Occipital lobe (tissue), 2 donors: ENCODE data around the gene JPH4. TPM values are rescaled to one million over a fixed set of nuclear protein-coding genes. Genes with fewer than 3 reads are reported as not detected.

Source experiments
- DNase-seq: peaks from one replicate; lab custom pipeline; 2025; lab: John Stamatoyannopoulos, UW
- total RNA-seq: library from RNA; depleted of rRNA; stranded (reverse); fragments of >200 nt; gene quantifications from one replicate; pipeline ENCODE4 v1.2.3, GENCODE V29; 2014

The JPH4 gene
- total RNA-seq, 1 donor from 2014 or later = 28.9 TPM

GRCh38 chr14:23564181-23564812 lies 14.3 kb downstream of the JPH4 start:
- no peak for DNase-seq

GRCh38 chr14:23563473-23564180 lies 15.0 kb downstream of the JPH4 start:
- DNase-seq = no peak

GRCh38 chr14:23562822-23563472 lies 15.6 kb downstream of the JPH4 start:
- no peak for DNase-seq

- no peak for DNase-seq
Observed at GRCh38 chr14:23561873-23562821, 16.4 kb downstream of the JPH4 start.

GRCh38 chr14:23561259-23561658 lies 17.3 kb downstream of the JPH4 start:
- no peak for DNase-seq

- DNase-seq = no peak
Observed at GRCh38 chr14:23559926-23560520, 18.6 kb downstream of the JPH4 start.

- DNase-seq = no peak
Observed at GRCh38 chr14:23559010-23559925, 19.3 kb downstream of the JPH4 start.

GRCh38 chr14:23558346-23559009 lies 20.1 kb downstream of the JPH4 start:
- no peak for DNase-seq

- no peak for DNase-seq
Observed at GRCh38 chr14:23557946-23558345, 20.6 kb downstream of the JPH4 start.

- DNase-seq = no peak
Observed at GRCh38 chr14:23557521-23557920, 21.1 kb downstream of the JPH4 start.

- DNase-seq = no peak
Observed at GRCh38 chr14:23556700-23557440, 21.7 kb downstream of the JPH4 start.

GRCh38 chr14:23555882-23556699 lies 22.5 kb downstream of the JPH4 start, which contains the start of gene THTPA:
THTPA (plus strand) TSS chr14:23556271; CDS start chr14:23556758, 487 bp downstream.
- peak; percentile 91 for DNase-seq

- no peak for DNase-seq
Observed at GRCh38 chr14:23555533-23555881, 23.1 kb downstream of the JPH4 start.

- DNase-seq = peak; percentile 86
Observed at GRCh38 chr14:23551266-23552028, 27.1 kb downstream of the JPH4 start, which contains the start of gene ZFHX2. ZFHX2 (minus strand) TSS chr14:23551765; CDS start chr14:23535325, 16,440 bp downstream.

GRCh38 chr14:23550812-23551265 lies 27.8 kb downstream of the JPH4 start:
- no peak for DNase-seq

- no peak for DNase-seq
Observed at GRCh38 chr14:23550131-23550811, 28.3 kb downstream of the JPH4 start.
